Breast epithelium (tissue), 4 donors: ENCODE measurements around the gene SLC43A2. TPM values are rescaled to one million over a fixed set of nuclear protein-coding genes. Genes with fewer than 3 reads are reported as not detected.

Experiments used
- DNase-seq, 2 donors: peaks; one replicate each; pipeline ENCODE4 v3.0.0-alpha.2; 2019; ENCODE audit warnings: low spot score in 2 of 2
- H3K27ac ChIP-seq, 2 donors: fragments of 200-600 bp; sonication (generic) in 1 of 2; one replicate each; pipeline ENCODE4 v1.5.1; 2016 to 2019; ENCODE audit warnings: mild to moderate bottlenecking in 1 of 2
- H3K27me3 ChIP-seq, 2 donors: fragments of 200-600 bp; sonication (generic) in 1 of 2; one replicate each; pipeline versions ENCODE4 v1.5.1 to v1.6.0; 2017 to 2019; ENCODE audit warnings: control low read depth in 1 of 2, mild to moderate bottlenecking in 1 of 2
- H3K36me3 ChIP-seq: fragments of 200-600 bp; one replicate; pipeline ENCODE4 v1.5.1; 2019
- H3K4me1 ChIP-seq, 2 donors: fragments of 200-600 bp; sonication (generic); one replicate each; pipeline ENCODE4 v1.5.1; 2016 to 2019; ENCODE audit warnings: control low read depth in 1 of 2
- H3K4me3 ChIP-seq, 3 donors: fragments of 200-600 bp; sonication (generic); 1 replicate in 2 of 3; 2 replicates in 1 of 3; pipeline ENCODE4 v1.5.1; 2016 to 2019; ENCODE audit warnings: mild to moderate bottlenecking in 3 of 3, moderate library complexity in 2 of 3
- H3K9me3 ChIP-seq, 2 donors: fragments of 200-600 bp; sonication (generic) in 1 of 2; one replicate each; pipeline ENCODE4 v1.5.1; 2016 to 2019; ENCODE audit warnings: control low read depth in 1 of 2
- CTCF ChIP-seq, 3 donors: fragments of 450-650 bp; IDR thresholded peaks; one replicate each; pipeline ENCODE4 v1.5.1; 2016 to 2017; ENCODE audit warnings: antibody characterized with exemption in 3 of 3, mild to moderate bottlenecking in 3 of 3, moderate library complexity in 3 of 3
- POLR2A ChIP-seq: fragments of 450-650 bp; IDR thresholded peaks from one replicate; pipeline ENCODE4 v1.6.1; 2016; ENCODE audit warnings: antibody characterized with exemption, mild to moderate bottlenecking, moderate library complexity
- POLR2AphosphoS5 ChIP-seq, 3 donors: sonication (generic); formaldehyde crosslinking; IDR thresholded peaks; one replicate each; pipeline ENCODE4 v1.6.1; 2017; ENCODE audit warnings: antibody characterized with exemption in 3 of 3
- intact Hi-C: fragments of 100-400 bp; cut with DNase I; formaldehyde crosslinking; loops from one replicate; pipeline ENCODE4 v1.15.1; 2023; ENCODE audit warnings: low total_unique reads
- total RNA-seq, 3 donors: library from RNA; depleted of rRNA; stranded (reverse); fragments of >200 nt; gene quantifications; one replicate each; pipeline ENCODE4 v1.1.0, GENCODE V29; 2016

The SLC43A2 gene
- total RNA-seq, 3 donors from 2014 or later = 13.8 to 18.9 (median 14.9) TPM

DNA sequence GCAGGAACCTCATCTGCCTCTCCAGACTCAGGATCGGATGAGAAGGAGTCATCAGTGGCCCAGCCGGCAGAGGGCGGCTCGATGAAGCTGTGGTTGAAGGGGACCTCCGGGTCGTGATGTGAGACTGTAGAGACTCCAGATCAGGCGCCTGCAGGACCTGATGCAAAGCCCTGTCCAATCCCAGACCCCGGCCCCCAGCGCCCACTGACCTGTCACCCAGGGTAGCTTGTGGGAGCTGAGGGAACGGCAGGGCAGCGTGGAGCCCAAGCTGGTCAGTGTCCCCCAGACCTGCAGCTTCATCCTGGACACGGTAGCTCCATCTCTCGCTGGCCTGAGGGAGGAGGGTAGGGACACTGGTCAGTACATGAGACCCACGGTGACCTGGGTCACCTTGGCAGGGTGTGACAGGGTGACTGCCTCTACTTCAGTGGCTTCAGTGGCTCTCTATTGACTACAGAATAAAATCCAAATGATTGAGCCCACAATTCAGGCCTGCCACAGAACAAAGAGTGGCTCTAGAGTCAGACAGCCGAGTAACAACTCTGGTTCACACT is 8.2 kb upstream of the SLC43A2 start:
- Histone ChIP-seq H3K4me3 (no peak overlapping the region), H3K27ac (no peak overlapping the region), H3K9me3 (no peaks in the 10 kb centered on the region), H3K4me1 (no peaks in the 10 kb centered on the region), H3K36me3 (no peaks in the 10 kb centered on the region), H3K27me3 (no peaks in the 10 kb centered on the region)
- no peak for DNase-seq
- no peak for TF ChIP-seq POLR2AphosphoS5 (IDR thresholded peaks at IDR 0.05)
- TF ChIP-seq CTCF (IDR thresholded peaks at IDR 0.05) = no peak
- TF ChIP-seq POLR2A = no peak
- intact Hi-C loops = no loop called here

DNA sequence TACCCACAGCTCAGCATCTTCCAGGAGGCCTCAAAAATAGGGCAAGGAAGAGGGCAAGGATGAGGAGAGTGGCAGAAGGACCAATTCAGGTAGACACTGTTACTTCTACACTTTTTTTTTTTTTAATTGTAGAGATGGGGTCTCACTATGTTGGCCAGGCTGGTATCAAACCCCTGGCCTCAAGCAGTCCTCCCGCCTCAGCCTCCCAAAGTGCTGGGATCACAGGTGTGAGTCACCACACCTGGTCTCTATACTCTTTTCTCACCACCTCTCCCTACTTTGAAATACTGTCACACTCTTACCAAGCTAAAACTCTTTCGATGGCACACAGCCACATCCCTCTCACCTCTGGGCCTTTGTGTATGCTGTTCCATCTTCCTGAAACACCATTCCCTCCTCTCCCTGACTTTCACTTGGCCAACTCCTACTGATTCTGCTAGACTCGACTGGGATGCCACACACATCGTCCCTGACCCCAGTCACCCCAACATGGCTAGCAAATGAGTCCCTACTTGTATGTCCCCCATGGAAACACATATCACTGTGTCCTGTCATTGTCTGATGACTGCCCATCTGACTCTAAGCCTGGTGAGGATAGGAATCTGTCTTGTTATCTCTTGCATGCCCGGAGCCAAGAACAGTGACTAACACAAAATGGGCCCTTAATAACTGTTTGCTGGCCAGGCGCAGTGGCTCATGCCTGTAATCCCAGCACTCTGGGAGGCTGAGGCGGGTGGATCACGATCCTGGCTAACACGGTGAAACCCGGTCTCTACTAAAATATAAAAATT is 7.2 kb upstream of the SLC43A2 start:
- no peak for DNase-seq
- Histone ChIP-seq H3K9me3 (no peaks in the 10 kb centered on the region), H3K36me3 (no peaks in the 10 kb centered on the region), H3K4me3 (no peak overlapping the region), H3K27me3 (no peaks in the 10 kb centered on the region), H3K27ac (no peak overlapping the region), H3K4me1 (no peaks in the 10 kb centered on the region)
- intact Hi-C loops = no loop called here
- no peak for TF ChIP-seq CTCF (IDR thresholded peaks at IDR 0.05)
- TF ChIP-seq POLR2AphosphoS5 (IDR thresholded peaks at IDR 0.05) = no peak
- no peak for TF ChIP-seq POLR2A

DNA sequence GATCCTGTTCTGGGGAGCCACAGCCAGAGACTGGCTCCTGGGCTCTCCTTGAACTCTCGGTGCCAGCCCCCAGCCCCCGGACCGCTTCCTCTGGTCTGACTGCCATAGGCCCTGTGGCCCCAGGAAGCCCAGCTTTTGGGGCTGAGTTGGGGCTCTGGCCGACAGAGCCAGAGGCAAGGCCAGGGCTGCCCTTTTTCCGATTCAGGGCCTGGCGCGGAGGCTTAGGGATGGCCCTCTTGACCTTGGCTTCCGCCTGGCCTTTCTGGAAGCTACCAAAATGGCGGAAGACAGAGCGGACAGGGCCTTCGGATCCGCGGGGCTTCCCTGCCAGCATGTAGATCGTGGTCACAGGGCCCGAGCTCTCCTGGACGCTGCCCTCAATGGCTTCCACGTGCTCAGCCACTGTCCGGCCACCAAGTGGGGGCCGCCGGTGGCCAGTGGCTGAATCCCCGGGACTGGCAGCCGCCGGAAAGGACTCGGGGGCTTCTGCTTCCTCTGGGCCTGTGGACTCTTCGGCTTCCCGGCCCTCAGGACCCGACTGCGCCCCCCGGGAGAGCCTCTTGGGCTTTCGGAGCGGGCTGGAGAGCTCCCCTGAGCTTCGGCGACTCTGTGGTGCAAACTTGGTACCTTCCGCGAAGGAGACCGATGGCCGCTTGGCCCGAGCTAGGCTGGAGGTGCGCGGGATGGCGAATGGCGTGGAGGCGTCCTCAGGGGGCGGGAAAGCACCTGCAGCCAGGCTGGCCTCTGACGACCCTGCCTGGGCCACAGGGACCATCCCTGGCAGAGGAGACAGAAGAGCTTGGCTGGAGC is 6.4 kb upstream of the SLC43A2 start:
- Histone ChIP-seq H3K9me3 (no peaks in the 10 kb centered on the region), H3K27ac (no peak overlapping the region), H3K27me3 (no peaks in the 10 kb centered on the region), H3K4me3 (no peak overlapping the region), H3K36me3 (no peaks in the 10 kb centered on the region), H3K4me1 (no peaks in the 10 kb centered on the region)
- TF ChIP-seq CTCF (IDR thresholded peaks at IDR 0.05) (no peak), POLR2AphosphoS5 (IDR thresholded peaks at IDR 0.05) (no peak), POLR2A (no peak)
- no peak for DNase-seq
- intact Hi-C loops = no loop called here

DNA sequence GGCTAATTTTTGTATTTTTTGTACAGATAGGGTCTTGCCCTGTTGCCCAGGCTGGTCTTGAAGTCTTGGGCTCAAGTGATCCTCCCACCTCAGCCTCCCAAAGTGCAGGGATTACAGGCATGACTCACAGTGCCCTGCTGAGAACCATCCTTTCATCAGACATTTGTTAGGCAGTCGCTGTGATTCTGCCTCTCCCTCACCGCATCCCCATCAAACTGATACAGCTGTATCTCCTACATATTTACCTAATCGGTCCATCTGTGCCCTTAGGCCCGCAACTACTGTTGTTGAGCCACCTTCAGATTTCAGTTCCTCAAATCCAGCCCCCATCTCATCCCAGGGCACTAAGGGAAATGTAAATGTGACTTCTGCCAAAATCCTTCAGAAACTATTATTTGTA is 2.0 kb upstream of the SLC43A2 start:
- Histone ChIP-seq H3K27me3 (no peaks in the 10 kb centered on the region), H3K4me3 (no peak overlapping the region), H3K36me3 (no peaks in the 10 kb centered on the region), H3K4me1 (peaks cover 0 to 12% of the 10 kb centered on the region in 2 donors), H3K9me3 (no peaks in the 10 kb centered on the region), H3K27ac (no peak overlapping the region)
- DNase-seq = no peak
- intact Hi-C loops = no loop called here
- TF ChIP-seq CTCF (IDR thresholded peaks at IDR 0.05) (no peak), POLR2A (no peak), POLR2AphosphoS5 (IDR thresholded peaks at IDR 0.05) (no peak)
